Measurements from ENCODE around the gene MAST3.

GRCh38 chr19:18049385-18049784, 48.2 kb upstream of the MAST3 start:
- no peak for TF ChIP-seq POLR2A (IDR thresholded peaks at IDR 0.05)
- TF ChIP-seq, protein P1, sequence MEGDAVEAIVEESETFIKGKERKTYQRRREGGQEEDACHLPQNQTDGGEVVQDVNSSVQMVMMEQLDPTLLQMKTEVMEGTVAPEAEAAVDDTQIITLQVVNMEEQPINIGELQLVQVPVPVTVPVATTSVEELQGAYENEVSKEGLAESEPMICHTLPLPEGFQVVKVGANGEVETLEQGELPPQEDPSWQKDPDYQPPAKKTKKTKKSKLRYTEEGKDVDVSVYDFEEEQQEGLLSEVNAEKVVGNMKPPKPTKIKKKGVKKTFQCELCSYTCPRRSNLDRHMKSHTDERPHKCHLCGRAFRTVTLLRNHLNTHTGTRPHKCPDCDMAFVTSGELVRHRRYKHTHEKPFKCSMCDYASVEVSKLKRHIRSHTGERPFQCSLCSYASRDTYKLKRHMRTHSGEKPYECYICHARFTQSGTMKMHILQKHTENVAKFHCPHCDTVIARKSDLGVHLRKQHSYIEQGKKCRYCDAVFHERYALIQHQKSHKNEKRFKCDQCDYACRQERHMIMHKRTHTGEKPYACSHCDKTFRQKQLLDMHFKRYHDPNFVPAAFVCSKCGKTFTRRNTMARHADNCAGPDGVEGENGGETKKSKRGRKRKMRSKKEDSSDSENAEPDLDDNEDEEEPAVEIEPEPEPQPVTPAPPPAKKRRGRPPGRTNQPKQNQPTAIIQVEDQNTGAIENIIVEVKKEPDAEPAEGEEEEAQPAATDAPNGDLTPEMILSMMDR (IDR thresholded peaks at IDR 0.05) = no peak
